Activated CD4-positive, alpha-beta T cell treated with anti-CD3 and anti-CD28 coated beads for 24 hours (primary cell): ENCODE results near the gene MTCL1.

Experiments
- DNase-seq, 2 donors: peaks; one replicate each; pipeline ENCODE4 v3.0.0-alpha.2; 2020; ENCODE audit warnings: low read depth in 2 of 2

Gene MTCL1

DNA sequence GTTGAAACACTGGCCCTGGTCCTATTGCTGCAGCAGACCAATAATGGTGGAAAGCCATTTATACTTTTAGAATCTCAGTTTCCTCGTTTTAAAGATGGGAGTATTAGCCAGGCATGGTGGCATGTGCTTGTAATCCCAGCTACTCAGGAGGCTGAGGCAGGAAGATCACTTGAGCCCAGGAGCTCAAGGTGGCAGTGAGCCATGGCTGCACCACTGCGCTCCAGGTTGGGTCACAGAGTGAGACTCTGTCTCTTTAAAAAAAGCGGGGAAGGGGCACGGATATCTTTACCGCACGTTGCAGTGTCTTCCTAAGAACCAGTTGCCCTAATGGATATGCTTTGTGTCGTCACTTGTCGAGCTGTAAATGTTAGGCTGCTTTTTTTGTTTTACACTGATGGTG, 8.3 kb downstream of the MTCL1 start:
- DNase-seq: no peak

DNA sequence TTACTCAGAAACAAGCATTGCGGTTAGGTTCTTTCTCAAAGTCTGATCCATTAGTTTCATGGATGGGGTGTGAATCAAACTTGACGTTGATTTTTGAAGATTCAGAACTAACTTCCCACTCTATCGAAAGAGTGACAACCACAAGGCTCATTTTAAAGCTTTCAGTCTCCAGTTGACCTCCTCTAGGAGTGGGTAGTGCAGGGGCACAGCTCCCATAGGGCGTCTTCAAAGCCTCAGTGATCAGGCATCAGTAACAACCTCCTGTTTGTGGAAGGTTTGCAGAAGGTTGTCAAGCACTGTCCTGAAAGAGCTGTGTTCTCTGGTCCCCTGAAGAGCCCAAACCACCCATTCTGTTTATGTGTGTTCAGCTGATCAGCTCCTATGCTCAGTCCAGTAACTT, 10.2 kb downstream of the MTCL1 start:
- DNase-seq: no peak

DNA sequence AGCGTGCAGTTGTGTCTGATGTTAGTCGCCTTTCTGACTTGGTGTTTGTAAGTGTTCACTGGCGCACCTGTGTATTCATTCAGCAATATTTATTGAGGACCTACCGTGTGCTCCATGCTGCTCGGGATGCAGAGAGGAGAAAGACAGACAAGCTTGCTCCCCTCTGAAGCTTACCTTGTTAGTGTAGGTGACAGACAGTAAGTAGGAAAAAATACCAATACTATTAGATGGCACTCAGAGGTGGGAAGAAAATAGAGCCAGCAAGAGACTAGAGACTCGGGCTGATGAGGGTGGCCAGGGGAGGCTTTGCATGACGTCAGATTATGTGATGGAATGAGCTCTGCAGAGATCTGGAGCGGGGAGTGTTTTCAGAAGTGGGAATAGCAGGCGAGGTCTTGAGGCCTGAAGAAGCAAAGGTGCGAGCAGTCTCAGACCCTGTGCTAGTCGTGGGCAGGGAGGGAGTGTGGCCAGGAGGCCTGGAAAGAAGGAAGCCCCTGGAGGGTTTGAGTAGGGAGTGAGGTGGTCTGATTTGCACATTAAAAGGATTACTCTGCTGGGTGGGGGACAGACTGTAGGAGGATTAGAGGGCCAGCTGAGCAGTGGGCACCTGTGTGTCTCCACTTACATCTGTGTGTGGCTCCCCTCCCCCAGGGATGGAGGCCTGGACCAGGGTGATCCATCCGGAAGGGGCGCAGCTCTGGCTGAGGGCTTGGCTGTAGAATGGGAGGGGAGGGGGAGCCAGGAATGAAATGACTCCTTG, 11.8 kb downstream of the MTCL1 start:
- DNase-seq: no peak

DNA sequence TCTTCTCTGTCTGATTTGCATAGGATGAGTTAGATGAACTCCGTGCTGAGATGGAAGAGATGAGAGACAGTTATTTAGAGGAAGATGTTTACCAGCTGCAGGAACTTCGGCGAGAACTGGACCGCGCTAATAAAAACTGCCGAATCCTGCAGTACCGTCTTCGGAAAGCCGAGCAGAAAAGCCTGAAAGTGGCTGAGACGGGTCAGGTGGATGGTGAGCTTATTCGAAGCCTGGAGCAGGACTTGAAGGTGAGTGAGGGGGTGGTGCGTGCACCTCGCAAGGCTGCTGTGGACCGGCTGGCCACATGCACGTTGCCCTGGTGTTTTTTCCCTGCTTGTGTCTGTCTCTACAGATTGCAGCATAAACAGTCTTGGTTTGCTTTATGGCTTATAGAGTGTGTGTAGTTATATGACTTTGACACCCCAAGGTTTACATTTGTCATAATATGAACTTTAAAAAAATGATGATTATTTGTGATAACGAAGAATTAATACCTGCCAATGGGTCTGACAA, 13.1 kb downstream of the MTCL1 start:
- no peak for DNase-seq

DNA sequence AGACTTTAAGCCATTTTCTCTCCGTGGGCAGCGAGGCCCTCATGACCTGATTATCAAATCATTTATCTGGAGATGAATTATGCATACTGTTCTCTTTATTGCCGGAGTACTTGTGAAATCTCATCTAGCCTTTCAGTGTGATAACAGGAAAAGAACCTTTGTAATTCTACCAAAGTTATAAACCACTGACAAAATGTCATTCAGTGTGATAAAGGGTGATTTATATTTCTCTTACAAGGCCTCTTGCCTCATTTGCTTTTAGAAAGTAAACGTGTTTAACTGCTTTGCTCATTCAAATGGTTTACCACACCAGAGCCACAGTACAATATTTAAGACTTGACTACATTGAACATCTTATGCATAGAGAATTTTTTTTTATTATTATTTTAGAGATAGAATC, 13.8 kb downstream of the MTCL1 start:
- DNase-seq: no peak

DNA sequence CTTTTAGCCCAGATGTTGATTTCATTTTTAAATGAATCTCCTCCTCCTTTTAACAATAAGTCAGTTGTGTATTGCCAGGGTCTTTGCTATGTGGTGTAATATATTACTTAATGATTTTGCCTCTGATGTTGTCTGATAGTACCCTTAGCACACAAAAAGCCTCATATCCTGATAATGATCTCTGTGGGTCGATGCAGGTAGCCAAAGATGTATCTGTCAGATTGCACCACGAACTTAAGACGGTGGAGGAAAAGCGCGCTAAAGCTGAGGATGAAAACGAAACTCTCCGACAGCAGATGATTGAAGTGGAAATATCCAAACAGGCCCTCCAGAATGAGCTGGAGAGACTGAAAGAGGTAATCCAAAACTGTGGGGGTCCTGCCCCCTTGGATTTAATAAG, 14.8 kb downstream of the MTCL1 start:
- DNase-seq: no peak

DNA sequence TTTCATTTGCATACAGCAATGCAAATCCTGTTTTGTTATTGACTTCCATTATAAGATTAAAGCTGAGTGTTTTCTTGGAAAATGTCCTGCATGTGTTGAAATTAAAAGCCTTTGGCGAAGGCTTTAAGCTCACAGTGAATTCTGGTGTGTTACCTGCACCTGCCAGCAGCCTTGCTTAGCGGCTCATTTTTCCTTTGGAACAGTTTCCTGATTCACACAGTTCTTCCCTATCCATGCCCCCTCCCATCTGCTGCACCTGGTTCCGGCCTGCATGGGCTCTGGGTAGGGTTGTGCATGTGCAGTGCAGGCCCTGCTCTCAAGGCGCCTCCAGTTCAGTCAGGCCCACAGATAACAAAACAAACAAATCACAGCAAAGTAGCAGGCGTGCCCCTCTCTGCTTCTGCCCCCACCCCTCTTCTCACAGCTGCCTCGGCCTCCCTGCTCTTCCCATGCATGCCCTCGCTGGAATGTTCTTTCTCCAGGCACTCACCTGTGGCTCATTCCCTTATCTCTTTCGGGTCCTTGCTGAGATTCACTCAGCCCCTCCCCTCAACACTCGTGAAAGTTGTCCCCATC, 15.8 kb downstream of the MTCL1 start:
- no peak for DNase-seq

DNA sequence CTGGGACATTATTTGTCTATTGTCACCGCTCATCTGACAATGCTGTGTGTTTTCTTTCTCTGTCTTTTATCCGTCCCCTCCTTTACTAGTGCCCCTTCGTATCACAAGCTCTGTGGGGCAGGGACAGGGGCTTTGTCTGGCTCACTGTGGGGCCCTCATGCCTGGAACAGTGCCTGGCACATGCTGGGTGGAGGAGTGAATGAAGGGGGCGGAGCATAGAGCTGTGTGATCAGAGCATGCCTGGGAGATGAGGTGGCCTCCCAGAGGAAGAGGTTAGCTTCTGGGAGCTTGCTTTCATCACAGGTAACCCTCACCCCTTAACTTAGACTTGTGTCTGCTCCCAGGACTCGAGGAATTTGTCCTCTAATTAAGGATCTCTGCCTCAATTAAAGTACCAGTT, 16.4 kb downstream of the MTCL1 start:
- DNase-seq: no peak

DNA sequence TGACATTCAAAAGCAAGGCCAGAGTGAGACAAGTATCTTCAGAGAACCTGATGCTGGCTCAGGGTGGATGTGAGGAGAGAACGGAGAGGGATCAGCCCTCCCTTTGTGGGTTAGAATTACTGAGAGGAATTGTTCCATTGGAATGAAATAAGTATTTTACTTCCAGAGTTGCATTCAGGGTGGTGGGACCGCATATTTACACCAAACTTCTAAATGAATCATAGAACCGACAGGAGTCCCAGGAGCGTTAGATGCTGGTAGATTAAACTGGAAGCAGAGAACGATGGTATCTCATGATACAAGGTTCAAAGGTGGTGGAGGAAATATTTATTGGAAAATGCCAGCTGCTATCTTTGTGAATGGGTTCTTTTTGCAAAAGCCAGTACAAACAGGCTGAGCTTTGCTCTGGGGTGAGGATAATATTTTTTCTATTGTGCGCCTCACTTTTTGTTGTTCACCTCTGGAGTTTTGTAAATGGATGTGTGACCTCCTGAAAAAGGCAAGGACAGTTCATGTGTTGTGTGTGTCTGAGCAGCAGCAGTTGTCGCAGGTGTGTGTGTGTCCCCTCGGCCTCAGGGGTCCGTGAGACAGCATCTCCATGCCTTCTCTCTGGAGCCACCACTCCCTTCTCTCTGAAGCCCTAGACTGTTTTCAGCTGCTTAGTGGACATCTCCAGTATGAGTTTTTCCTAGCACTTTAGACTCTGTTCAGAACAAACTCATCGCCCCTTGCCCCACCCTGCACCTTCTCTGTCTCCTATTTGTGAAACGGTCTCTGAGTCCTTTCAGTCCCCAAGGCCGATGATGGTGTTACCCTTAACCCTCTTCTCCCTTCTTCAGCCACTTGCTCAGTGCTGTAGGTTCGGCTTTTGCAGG, 17.8 kb downstream of the MTCL1 start:
- DNase-seq: no peak

DNA sequence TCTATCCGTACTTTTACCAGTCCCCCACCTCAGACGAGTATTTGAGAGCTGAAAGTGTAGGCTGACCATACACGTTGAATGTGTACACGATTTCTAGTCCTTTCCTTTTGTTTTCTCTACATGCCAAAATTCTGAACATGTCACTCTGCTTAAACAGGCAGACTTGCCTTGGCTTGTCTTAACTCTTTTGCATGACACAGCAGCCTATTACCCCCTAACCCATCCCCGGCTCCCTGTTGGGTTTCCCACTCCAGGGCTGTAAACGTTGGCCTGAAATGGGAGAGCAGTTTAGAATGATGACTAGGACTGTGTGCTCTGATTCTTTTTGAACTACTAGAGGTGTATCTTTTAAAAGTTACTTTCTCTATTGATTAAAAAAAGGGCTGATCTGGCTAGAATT, 19.1 kb downstream of the MTCL1 start:
- DNase-seq: no peak

DNA sequence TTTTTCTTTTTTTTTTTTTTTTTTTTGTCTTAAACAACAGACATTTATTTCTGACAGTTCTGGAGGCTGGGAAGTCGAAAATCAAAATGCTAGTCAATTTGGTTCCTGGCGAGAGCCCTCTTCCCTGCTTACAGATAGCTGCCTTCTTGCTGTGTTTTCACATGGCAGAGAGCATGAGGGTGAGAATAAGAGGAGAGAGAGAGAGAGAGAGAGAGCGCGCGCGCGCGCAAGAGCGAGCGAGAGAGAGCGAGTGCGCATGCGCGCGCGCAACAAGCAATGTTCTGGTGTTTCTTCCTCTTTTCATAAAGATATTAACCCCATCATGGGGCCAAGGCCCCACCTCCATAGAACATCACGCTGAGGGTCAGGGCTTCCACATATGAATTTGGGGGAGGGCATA, 20.9 kb downstream of the MTCL1 start:
- DNase-seq: no peak

DNA sequence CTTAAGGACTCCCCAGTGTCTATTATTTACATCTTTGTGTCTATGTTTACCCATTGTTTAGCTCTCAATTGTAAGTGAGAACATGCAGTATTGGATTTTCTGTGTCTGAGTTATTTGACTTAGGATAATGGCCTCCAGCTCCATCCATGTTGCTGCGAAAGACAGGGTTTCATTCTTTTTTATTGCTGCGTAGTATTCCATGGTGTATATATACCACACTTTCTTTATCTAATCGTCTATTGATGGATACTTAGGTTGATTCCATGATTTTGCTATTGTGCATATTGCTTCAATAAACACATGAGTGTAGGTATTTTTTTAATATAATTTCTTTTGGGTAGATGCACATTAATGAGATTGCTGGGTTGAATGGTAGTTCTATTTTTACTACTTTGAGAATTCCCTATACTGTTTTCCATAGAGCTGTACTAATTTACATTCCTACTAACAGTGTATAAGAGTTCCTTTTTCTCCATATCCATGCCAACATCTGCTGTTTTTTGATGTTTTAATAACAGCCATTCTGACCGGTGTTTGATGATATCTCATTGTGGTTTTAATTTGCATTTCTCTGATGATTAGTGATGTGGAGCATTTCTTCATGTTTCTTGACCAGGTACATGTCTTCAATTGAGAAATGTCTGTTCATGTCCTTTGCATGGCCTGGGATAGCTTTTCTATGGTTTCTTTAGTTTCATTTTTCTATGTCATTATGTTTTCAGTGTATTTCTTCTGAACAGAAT, 21.8 kb downstream of the MTCL1 start:
- DNase-seq: no peak

DNA sequence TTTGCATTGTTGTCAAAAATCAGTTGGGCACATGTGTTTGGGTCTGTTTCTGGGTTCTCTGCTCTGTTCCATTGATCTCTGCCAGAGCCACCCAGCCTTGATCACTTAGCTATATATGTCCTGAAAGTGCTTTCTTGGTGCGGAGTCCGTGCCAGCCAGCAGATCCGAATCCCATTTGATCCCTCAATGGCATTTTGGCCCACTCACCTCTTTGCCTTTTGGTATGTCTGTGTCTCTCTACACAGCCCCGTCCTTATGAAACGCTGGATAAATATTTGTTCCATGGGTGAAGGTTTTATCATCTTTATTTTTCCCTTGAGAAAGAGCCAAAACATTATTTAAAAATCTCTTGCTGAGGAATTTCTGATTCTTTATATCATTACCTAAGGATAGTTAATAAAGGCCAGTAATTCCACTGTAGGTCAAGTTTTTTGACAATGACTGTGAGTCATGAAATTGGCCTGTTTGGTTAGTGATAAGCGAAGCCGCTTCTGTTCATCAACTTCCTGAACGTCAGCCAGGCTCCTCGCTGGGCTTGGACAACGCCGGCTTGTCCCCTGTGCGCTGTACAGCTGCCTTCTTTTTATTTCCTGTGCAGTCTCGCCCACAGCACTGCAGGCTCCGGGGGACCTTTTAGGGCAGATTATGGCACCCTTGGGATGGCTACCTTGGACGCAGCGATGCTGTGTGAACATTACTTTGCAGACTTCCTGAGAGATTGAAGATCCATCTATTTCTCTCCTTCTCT, 24.9 kb downstream of the MTCL1 start:
- no peak for DNase-seq

DNA sequence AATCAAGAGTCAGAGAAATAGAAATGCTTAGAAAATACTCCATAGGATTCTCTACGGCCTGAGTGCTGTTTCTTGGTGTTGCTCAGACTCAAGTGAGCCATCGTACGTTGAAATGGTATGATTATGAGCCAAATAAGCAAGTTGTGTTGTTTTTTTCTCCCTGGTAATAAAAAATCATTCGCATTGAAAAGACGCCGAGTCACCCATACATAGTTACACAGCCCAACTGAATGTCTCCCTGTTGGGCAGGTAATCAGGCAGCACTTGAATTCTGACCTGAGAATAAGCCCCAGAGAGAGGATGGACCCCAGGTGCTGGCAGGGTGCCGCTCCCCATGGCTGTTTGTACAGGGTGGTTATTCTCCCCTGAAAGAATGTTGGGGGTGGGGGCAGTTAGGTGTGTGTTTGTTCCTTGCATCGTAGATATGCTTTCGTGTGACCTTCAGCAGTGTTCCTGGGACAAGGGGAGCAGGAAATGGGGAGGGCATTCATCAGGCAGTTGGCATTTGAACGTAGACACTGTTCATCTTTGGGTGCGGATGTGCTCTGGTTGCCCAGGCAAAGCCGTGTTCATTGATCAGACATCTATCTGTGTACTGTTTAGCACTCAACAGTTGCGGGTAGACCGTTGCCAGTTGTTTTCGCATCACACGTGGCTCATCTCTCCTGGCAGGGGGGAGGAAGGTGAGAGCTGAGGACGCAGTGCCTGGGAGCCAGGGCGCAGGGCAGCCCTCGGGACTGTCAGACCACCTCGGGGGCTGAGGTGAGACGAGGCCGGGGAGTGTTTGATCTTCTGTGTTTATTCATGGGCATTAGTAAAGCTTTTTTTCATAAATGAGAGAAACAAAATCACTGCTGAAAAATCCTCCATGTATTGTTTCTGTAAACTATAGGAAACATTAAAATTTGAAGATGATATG, 27.3 kb downstream of the MTCL1 start:
- DNase-seq: no peak

DNA sequence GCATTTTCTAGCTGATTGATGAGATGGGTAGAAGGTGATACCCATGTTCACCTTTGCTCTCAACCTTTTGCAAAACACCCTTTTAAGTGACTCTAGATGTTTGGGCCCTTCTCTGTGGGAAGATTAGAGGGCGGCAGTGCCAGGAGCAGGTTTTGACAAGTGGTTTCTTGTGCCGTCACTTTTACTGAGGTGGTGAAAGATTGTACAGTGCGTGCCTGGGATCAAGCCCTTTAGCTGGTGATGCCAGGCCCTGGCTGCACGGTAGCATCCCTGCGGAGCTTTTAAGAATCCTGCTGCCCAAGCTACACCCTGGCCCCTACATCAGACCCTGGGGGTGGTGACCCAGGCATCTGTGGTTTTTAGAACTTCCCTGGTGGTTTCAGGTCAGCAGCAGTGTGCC, 29.1 kb downstream of the MTCL1 start:
- DNase-seq: no peak

DNA sequence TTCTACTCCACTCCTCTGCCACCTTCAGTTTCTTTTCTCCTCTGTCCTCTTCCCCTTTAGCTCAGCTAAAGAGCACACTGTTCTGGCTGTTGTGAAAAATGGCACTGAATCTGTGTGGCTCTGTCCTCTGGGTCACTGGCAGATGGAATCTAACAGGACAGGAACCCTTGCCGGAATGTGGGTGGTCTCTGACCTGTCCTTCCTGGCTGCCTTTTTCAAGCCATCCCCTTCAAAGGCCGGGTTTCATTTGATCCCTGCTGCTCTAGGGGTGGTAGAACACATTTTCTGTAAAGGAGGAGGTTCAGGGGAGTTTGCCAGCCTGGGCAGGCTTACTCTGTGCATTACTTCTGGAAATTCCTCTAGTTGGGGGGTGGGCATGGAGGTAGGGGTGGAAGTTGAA, 29.9 kb downstream of the MTCL1 start:
- no peak for DNase-seq

DNA sequence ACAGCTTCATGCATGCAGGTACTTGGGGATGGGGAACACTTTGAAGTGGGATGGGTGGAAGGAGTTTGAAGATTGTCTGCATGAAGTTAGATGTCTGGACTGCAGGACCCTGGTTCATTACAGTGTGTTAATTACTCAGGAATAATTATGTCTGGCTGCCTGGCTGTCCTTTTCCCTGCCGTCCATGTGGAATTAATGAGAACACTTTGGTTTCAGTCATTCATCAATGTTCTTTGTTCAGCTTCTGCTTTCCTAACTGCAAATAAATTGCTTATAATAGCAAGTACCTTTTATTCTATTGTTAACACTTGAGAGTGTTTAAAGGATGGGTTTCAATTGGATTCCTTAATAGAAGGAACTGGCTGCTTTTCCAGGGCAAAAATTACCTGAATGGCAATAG, 35.8 kb downstream of the MTCL1 start:
- no peak for DNase-seq

DNA sequence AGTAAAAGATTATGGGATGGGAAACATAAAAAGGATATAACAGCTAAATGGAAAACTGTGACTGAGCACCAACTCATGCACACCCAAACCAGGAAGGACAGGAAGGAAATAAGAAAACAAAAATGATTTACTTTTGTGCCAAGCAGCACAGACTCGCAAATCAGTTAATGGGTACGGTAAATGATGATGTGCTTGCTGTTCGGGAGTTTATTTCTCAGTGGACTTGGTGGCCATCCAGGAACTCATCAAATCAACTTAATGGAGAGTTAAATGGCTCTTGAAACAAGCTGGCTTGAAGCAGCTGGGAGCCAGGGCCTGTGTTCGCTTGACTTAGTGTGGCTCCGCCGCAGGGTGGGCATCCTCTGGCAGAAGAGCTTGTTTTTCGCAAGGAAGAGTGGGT, 36.2 kb downstream of the MTCL1 start:
- DNase-seq: no peak

DNA sequence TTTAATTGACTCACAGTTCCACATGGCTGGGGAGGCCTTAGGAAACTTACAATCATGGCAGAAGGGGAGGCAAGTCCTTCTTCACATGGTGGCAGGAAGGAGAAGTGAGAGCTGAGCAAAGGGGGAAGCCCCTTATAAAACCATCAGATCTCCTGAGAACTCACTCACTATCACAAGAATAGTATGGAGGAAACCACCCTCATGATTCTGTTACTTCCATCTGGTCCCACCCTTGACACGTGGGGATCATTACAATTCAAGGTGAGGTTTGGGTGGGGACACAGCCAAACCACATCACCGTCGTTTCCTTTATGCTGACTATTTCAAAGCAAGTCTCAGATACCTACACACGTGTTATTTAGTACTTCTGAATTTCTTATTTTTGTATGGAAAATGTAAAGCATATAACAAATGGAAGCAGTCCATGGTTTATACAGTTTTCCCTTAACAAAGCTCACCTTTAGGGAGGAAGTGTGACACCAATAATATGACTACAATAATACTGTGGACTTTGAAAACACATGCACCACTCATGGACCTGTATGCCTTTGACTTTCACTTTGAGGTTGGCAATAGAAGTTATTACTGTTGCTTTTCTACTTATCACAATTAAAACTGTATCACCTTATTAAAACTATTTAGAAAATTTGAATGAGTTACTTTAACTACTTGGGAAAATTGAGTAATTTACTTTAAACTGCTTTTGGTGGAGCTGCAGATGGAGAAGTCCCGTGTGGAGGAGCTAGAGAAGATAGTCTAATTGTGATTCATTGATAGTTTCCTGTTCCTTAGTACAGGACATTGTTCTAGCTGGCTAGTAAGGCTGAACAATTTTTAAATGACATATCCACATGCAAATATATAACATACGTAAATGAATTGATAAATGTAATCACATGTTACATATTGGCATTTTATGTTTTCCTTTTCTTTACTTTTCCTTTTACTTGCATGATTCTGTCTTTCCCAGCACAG, 37.3 kb downstream of the MTCL1 start:
- no peak for DNase-seq
